Epithelial cell of esophagus (primary cell): Measurements from ENCODE around the gene ASCL1.
A peak's percentile ranks its signal among the peaks of the same experiment; 100 is the strongest.

ENCODE experiments used
- DNase-seq: peaks from one replicate; pipeline ENCODE4 v3.0.0; 2010; ENCODE audit warnings: low read depth
- H3K4me3 ChIP-seq: 2 replicates; pipeline ENCODE4 v1.5.1; 2011; ENCODE audit warnings: mild to moderate bottlenecking, low read length, control low read depth
- TF ChIP-seq, protein P1 (sequence below): IDR thresholded peaks from 2 replicates; pipeline ENCODE4 v1.5.1; 2011; ENCODE audit warnings: low read depth, mild to moderate bottlenecking, low read length, control low read depth, inconsistent platforms; ENCODE audit not compliant: insufficient read depth; ENCODE audit errors: missing control alignments

The ASCL1 gene

GRCh38 chr12:102916252-102917025, 41.0 kb upstream of the ASCL1 start:
- H3K4me3 ChIP-seq, result no peak overlapping the region
- TF ChIP-seq, protein P1, sequence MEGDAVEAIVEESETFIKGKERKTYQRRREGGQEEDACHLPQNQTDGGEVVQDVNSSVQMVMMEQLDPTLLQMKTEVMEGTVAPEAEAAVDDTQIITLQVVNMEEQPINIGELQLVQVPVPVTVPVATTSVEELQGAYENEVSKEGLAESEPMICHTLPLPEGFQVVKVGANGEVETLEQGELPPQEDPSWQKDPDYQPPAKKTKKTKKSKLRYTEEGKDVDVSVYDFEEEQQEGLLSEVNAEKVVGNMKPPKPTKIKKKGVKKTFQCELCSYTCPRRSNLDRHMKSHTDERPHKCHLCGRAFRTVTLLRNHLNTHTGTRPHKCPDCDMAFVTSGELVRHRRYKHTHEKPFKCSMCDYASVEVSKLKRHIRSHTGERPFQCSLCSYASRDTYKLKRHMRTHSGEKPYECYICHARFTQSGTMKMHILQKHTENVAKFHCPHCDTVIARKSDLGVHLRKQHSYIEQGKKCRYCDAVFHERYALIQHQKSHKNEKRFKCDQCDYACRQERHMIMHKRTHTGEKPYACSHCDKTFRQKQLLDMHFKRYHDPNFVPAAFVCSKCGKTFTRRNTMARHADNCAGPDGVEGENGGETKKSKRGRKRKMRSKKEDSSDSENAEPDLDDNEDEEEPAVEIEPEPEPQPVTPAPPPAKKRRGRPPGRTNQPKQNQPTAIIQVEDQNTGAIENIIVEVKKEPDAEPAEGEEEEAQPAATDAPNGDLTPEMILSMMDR, result no peak
- no peak for DNase-seq

GRCh38 chr12:102917026-102917787, 40.3 kb upstream of the ASCL1 start, which contains the start of gene PAH:
Gene PAH (minus strand): TSS chr12:102917244. CDS start chr12:102917130, 114 bp downstream.
- H3K4me3 ChIP-seq, result peak within 1 kb of the TSS; percentile 20
- TF ChIP-seq, protein P1, result peak; percentile 31
- peak; percentile 16 for DNase-seq

- TF ChIP-seq, protein P1, result no peak
These were observed 38.6 kb upstream of the ASCL1 start for GRCh38 chr12:102918840-102919239.

DNA sequence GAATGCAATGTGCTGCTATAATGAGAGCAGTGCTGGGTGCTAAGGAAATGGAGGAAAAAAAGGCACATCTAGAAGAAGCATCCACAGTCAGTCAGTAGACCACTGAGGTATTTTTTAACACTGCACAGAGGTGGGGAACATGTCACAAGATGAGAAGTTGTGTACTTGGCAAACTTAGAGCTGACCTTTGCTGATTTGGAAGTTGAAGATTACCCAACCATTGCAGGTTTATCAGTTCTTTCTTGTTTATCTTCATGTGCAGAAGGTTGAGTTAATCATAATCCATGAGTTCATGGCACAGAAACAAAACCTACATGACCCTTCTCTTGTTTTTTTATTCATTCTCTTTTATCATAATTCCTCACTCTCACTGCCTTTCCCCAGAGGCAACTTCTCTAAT, 37.2 kb upstream of the ASCL1 start:
- no peak for DNase-seq
- H3K4me3 ChIP-seq, result no peak overlapping the region
- TF ChIP-seq, protein P1, result no peak

More at GRCh38 chr12:102918840-102919239, 38.6 kb upstream of the ASCL1 start:
- no peak for DNase-seq
- no peak overlapping the region for H3K4me3 ChIP-seq

GRCh38 chr12:102921240-102921639, 36.2 kb upstream of the ASCL1 start:
- DNase-seq, result no peak
- H3K4me3 ChIP-seq, result no peak overlapping the region
- TF ChIP-seq, protein P1, result no peak

- TF ChIP-seq, protein P1, result no peak
- no peak overlapping the region for H3K4me3 ChIP-seq
- DNase-seq, result no peak
These were observed 30.3 kb upstream of the ASCL1 start for GRCh38 chr12:102927220-102927619.
